RPMI7951 (cell line): Measurements from ENCODE around the gene STC2. TPM values are rescaled to one million over a fixed set of nuclear protein-coding genes. Genes with fewer than 3 reads are reported as not detected.
"Not testable (repeated sequence)": the region's sequence is repeated elsewhere in the genome, so short reads cannot be mapped to it uniquely, and the experiment has no call there.

Experiments
- DNase-seq: peaks from one replicate; pipeline ENCODE4 v3.0.0-alpha.2; 2012; ENCODE audit warnings: low read depth
- total RNA-seq: library from RNA; depleted of rRNA; stranded (reverse); fragments of >200 nt; shearing (Covaris generic); gene quantifications from 2 replicates; pipeline ENCODE4 v1.2.3, GENCODE V29; 2014

Gene STC2
- total RNA-seq, 1 experiment from 2014 or later = 46.1 TPM

- no peak for DNase-seq
These were observed 31.2 kb downstream of the STC2 start for GRCh38 chr5:173296737-173297676.

GRCh38 chr5:173295796-173296195 is 32.4 kb downstream of the STC2 start:
- no peak for DNase-seq

GRCh38 chr5:173294673-173295320 is 33.4 kb downstream of the STC2 start:
- DNase-seq = peak; percentile 45

- peak; percentile 77 for DNase-seq
These were observed 34.2 kb downstream of the STC2 start for GRCh38 chr5:173293817-173294672.

GRCh38 chr5:173291722-173292658 is 36.2 kb downstream of the STC2 start:
- DNase-seq = no peak

- DNase-seq = peak; percentile 39
These were observed 37.6 kb downstream of the STC2 start for GRCh38 chr5:173290477-173291131.

- no peak for DNase-seq
These were observed 38.8 kb downstream of the STC2 start for GRCh38 chr5:173289372-173289771.

GRCh38 chr5:173288632-173289031 is 39.6 kb downstream of the STC2 start:
- no peak for DNase-seq

GRCh38 chr5:173287086-173287485 is 41.1 kb downstream of the STC2 start:
- DNase-seq = no peak

- not testable (repeated sequence) for DNase-seq
These were observed 43.8 kb downstream of the STC2 start for GRCh38 chr5:173284343-173284958.

- peak; percentile 59 for DNase-seq
These were observed 44.6 kb downstream of the STC2 start for GRCh38 chr5:173283318-173284288.

- DNase-seq = no peak
These were observed 45.3 kb downstream of the STC2 start for GRCh38 chr5:173282916-173283315.

- peak; percentile 23 for DNase-seq
These were observed 46.3 kb downstream of the STC2 start for GRCh38 chr5:173281910-173282309.

- DNase-seq = no peak
These were observed 49.0 kb downstream of the STC2 start for GRCh38 chr5:173279166-173279565.

GRCh38 chr5:173278641-173279040 is 49.6 kb downstream of the STC2 start:
- DNase-seq = no peak

- DNase-seq = no peak
These were observed 50.0 kb downstream of the STC2 start for GRCh38 chr5:173278172-173278571.

GRCh38 chr5:173274771-173275170 is 53.4 kb downstream of the STC2 start:
- DNase-seq = no peak

- no peak for DNase-seq
These were observed 56.8 kb downstream of the STC2 start for GRCh38 chr5:173271419-173271818.
